Neural cell (in vitro differentiated cells): ENCODE measurements around the gene THRA.

Source experiments
- EP300 ChIP-seq: fragments of 450-650 bp; conservative IDR thresholded peaks from 2 replicates; pipeline ENCODE4 v1.6.1; 2014; ENCODE audit warnings: antibody characterized with exemption, mild to moderate bottlenecking, moderate library complexity; ENCODE audit not compliant: poor library complexity, severe bottlenecking
- RAD21 ChIP-seq: fragments of 450-650 bp; conservative IDR thresholded peaks from 2 replicates; pipeline ENCODE4 v1.6.1; 2014; ENCODE audit warnings: antibody characterized with exemption, mild to moderate bottlenecking, moderate library complexity
- TF ChIP-seq, protein P1 (sequence below): fragments of 450-650 bp; IDR thresholded peaks from 2 replicates; pipeline ENCODE4 v1.5.1; 2014; ENCODE audit warnings: antibody characterized with exemption, mild to moderate bottlenecking, moderate library complexity; ENCODE audit not compliant: poor library complexity, severe bottlenecking

DNA sequence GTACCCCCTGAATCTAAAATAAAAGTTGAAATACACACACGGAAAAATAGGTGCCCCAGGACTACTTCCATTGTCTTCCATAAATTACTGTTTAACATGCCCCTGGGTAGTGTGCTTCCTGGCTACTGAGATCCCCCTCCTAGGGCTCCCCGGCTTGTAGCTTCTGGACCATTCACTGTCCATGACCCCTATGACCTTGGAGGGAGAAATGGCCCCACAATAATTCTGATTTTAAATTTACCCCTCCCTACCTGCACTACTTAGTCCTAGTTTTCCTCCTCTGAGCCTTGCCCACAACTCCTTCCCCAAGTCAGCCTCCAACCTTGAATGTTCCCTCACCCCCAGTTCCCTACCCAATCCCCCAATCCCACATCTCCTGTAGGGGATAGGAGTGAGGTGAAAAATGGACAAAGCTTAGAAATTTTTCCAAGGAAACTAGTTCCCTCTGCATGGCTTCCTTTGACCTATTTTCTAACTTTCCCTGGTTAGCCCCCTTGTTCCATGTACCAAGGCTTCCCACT is 49.5 kb downstream of the THRA start:
- TF ChIP-seq, protein P1, sequence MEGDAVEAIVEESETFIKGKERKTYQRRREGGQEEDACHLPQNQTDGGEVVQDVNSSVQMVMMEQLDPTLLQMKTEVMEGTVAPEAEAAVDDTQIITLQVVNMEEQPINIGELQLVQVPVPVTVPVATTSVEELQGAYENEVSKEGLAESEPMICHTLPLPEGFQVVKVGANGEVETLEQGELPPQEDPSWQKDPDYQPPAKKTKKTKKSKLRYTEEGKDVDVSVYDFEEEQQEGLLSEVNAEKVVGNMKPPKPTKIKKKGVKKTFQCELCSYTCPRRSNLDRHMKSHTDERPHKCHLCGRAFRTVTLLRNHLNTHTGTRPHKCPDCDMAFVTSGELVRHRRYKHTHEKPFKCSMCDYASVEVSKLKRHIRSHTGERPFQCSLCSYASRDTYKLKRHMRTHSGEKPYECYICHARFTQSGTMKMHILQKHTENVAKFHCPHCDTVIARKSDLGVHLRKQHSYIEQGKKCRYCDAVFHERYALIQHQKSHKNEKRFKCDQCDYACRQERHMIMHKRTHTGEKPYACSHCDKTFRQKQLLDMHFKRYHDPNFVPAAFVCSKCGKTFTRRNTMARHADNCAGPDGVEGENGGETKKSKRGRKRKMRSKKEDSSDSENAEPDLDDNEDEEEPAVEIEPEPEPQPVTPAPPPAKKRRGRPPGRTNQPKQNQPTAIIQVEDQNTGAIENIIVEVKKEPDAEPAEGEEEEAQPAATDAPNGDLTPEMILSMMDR, result no peak
- TF ChIP-seq RAD21 (no peak), EP300 (no peak)
